Fibroblast of the aortic adventitia (primary cell): ENCODE results near the gene FGF21. TPM values are rescaled to one million over a fixed set of nuclear protein-coding genes. Genes with fewer than 3 reads are reported as not detected.

Experiments
- DNase-seq: peaks from one replicate; pipeline ENCODE4 v3.0.0-alpha.2; 2010; ENCODE audit warnings: low read depth
- H3K4me3 ChIP-seq: 2 replicates; pipeline ENCODE4 v1.5.1; 2011; ENCODE audit warnings: low read depth, mild to moderate bottlenecking, control low read depth, low read length, moderate library complexity
- total RNA-seq: library from RNA; depleted of rRNA; stranded (reverse); fragments of >200 nt; gene quantifications from 2 replicates; pipeline ENCODE4 v1.2.3, GENCODE V29; 2012; ENCODE audit warnings: low replicate concordance
- TF ChIP-seq, protein P1 (sequence below): IDR thresholded peaks from 2 replicates; pipeline ENCODE4 v1.5.1; 2011; ENCODE audit warnings: mild to moderate bottlenecking, low read length, control low read depth, inconsistent platforms; ENCODE audit not compliant: insufficient read depth

The FGF21 gene
- total RNA-seq, 1 donor = not detected

DNA sequence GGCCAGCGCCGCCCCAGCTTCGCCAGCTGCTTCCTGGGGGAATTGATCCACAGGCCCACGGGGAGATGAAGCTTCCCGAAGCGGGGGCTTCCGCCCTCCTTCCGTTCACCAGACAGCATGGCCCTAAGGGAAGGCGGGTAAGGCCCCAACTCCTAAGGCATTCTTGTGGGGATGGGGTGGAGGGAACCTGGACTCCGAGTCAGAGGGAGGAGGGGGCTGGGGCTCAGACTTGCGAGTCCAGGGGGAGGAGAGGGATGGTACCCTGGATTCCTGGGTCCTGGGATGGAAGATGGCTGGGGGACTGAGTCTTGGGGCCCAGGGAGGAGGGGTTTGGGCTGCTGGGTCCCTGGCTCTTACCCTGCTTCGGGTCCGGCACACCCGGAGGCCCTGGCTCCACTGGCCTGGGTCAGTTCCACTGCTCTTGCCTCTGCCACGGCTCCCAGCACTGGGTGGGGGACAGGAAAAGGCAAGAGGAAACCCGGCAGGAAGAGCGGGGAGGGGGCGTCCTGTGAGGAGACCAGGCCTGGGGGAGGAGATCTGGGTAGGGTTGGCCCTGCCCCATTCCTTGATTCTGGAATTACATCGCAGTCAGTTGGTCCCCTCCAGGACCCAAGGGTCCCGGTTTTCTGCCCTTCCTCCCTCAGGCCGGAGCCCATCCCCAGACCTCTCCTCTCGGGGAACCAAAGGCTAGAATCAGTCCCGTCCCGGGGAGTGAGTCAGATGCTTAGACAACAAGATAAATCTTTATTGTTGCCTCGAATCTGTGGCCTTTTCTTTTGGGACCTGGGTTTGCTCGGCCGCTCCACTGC is 15.0 kb upstream of the FGF21 start, which contains the start of gene RASIP1:
Gene RASIP1 (minus strand): TSS at position 447 of the 809 bp plus-strand sequence. CDS start 328 bp downstream, at position 119.
- no peak for DNase-seq
- TF ChIP-seq, protein P1, sequence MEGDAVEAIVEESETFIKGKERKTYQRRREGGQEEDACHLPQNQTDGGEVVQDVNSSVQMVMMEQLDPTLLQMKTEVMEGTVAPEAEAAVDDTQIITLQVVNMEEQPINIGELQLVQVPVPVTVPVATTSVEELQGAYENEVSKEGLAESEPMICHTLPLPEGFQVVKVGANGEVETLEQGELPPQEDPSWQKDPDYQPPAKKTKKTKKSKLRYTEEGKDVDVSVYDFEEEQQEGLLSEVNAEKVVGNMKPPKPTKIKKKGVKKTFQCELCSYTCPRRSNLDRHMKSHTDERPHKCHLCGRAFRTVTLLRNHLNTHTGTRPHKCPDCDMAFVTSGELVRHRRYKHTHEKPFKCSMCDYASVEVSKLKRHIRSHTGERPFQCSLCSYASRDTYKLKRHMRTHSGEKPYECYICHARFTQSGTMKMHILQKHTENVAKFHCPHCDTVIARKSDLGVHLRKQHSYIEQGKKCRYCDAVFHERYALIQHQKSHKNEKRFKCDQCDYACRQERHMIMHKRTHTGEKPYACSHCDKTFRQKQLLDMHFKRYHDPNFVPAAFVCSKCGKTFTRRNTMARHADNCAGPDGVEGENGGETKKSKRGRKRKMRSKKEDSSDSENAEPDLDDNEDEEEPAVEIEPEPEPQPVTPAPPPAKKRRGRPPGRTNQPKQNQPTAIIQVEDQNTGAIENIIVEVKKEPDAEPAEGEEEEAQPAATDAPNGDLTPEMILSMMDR = no peak
- H3K4me3 ChIP-seq = no peak within 1 kb of the TSS

DNA sequence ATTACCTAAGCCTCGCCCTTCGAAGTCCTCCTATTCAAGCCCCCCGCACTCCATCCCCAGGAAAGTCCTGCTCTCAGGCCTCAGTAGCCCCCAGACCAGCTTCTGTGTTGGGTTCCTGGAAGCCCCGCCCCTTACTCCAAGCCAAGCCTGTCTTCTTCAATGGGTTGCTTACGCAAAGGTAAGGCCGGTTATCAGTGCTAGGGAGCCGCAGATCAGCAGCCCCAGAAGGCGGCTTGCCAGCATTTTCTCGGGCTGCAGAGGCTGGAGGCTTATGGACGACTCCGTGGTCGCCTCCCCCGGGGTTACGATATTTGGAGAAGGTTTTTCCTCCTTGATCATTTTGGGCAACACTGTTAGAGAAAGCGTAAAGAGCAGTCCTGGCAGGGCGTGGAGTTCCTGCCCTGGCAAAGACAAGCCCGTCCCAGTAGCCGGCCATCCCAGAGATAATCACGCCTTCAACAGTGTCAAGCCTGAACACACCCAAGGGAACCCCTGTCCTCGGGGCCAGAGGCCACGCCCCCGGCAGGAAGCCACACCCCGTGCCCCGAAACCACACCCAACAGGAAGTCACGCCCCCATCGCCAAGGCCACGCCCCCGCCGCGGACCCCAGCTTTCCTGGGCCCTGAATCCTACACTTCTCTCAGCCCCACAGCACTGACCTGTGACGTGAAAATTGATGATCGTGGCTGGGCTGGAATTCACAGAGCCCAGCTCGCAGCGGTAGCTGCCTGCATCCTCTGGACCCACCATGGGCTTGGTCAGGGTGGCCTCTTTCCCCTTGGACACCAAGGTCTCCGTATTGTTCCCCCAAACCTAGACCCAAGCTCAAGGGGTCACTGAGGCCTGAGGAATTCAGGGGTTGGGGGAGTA is 14.0 kb upstream of the FGF21 start:
- no peak for DNase-seq
- TF ChIP-seq, protein P1 = no peak
- H3K4me3 ChIP-seq = no peak overlapping the region

DNA sequence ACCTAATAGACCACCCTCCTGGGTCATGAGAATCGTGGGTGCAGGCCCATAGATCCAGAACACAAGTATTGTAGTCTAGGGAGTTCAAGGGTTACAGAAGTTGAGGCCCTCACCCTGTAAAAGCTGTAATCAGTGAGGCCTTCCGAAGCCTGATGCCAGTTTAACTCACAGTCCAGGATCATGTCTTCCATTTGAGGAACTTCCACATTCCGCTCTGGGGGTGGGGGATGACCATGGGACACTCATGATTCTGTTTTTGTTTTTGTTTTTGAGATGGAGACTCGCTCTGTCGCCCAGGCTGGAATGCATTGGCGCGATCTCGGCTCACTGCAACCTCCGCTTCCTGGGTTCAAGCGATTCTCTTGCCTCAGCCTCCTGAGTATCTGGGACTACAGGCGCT is 13.2 kb upstream of the FGF21 start:
- DNase-seq = no peak
- TF ChIP-seq, protein P1 = no peak
- no peak overlapping the region for H3K4me3 ChIP-seq

DNA sequence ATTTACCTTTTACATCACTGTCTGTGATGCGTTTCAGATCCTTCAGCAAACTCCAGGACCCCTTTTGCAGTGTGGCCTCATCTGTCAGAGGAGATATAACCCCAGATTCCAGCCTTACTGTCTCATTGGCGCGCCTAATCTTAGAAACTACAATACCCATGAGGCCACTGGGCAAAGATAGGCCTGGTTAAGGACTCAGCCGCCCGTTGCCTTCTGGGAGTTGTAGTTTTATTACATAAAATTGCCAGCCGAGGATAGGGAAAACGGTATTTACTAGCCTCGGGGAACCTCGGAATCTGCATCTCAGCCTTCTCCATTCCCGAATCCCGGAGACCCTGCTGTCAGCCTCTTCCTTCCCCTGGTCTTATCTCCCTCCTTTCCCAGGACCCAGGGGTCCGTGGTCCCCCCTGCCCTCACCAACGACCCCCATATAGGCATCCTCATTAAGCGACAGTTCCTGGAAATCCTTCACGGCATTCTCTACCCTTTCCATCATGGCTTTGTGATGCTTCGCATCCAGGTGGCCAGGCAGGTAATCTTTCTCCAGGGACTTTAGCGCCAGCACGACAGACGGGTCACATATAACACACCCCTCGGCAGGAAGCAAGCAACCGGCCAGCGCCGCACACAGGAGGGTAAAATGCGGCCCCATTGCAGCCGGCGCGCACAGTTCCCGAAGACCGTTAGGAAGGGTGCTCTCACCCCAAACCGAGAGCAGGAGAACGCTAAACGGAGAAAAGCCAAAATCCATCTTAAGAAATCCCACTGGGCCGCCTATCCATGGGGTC is 9.9 kb upstream of the FGF21 start:
- DNase-seq = peak; percentile 54
- TF ChIP-seq, protein P1 = no peak
- no peak overlapping the region for H3K4me3 ChIP-seq

DNA sequence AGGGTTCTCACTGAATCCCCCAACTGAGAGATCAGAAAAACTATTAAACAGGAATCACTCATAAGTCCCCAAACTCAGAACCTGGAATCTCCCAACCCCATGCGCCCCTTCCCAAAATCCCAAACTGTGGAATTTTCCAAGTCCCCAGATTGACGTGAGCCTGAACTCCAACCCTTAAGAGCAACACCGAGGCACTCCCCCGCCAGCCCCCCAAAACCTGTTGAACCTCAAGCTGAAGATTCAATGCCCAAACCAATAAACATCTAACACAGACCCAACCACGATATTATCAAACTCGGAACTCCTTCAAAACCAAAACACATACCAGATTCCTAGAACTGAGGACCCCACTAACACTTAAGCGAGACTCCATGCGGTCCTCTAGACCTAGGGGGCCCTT is 9.2 kb upstream of the FGF21 start:
- no peak for DNase-seq
- no peak overlapping the region for H3K4me3 ChIP-seq

More for the DNA sequence above, 9.2 kb upstream of the FGF21 start:
- TF ChIP-seq, protein P1 = no peak
